ENCODE results near the gene UPP2. TPM values are rescaled to one million over a fixed set of nuclear protein-coding genes. Genes with fewer than 3 reads are reported as not detected.
A peak's percentile ranks its signal among the peaks of the same experiment; 100 is the strongest.

The UPP2 gene
- total RNA-seq, 1 experiment from 2014 or later: not detected

GRCh38 chr2:158144914-158145625 is 43.4 kb downstream of the UPP2 start:
- Histone ChIP-seq H3K27me3 (ENCODE audit: insufficient read depth, low read length) (no peaks in the 10 kb centered on the region), H4K8ac (replicated peaks; ENCODE audit: insufficient read length, low read depth, low read length) (no peak overlapping the region), H2BK5ac (ENCODE audit: insufficient read length, low read length) (no peak overlapping the region), H2AFZ (ENCODE audit: low read length) (no peak overlapping the region), H3K9ac (ENCODE audit: extremely low read depth, insufficient read length, low read length) (no peak overlapping the region), H3T11ph (ENCODE audit: low read length) (no peak overlapping the region), H3K4me1 (ENCODE audit: insufficient read depth, low read length) (no peaks in the 10 kb centered on the region), H3K18ac (ENCODE audit: insufficient read length, low read depth, low read length) (no peak overlapping the region), H2AK5ac (ENCODE audit: insufficient read length, low read length) (no peak overlapping the region), H3K14ac (ENCODE audit: insufficient read depth, low read length) (no peak overlapping the region), H2BK20ac (ENCODE audit: low read depth, low read length, poor library complexity, severe bottlenecking) (no peak overlapping the region), H3K4ac (ENCODE audit: low read depth, low read length) (no peak overlapping the region), H3K79me2 (ENCODE audit: insufficient read depth, low read length) (no peaks in the 10 kb centered on the region), H2BK15ac (ENCODE audit: low read depth, low read length) (no peak overlapping the region), H4K91ac (ENCODE audit: insufficient read length, low read depth, low read length) (no peak overlapping the region), H3K4me2 (ENCODE audit: insufficient read depth, insufficient read length, low read length) (no peak overlapping the region), H3K23ac (ENCODE audit: insufficient read length, low read depth, low read length) (no peak overlapping the region), H2BK120ac (ENCODE audit: low read depth, low read length, poor library complexity, severe bottlenecking) (no peak overlapping the region), H4K5ac (ENCODE audit: insufficient read length, low read depth, low read length) (no peak overlapping the region), H4K20me1 (ENCODE audit: control insufficient read depth, insufficient read depth, insufficient read length) (no peaks in the 10 kb centered on the region), H3K27ac (ENCODE audit: insufficient read length, low read depth, low read length) (no peak overlapping the region), H3K56ac (ENCODE audit: insufficient read length, low read depth, low read length) (no peak overlapping the region), H2BK12ac (ENCODE audit: insufficient read length, low read depth, low read length) (no peak overlapping the region), H3K23me2 (ENCODE audit: insufficient read length, low read depth, low read length, poor library complexity, severe bottlenecking) (no peaks in the 10 kb centered on the region), H3K9me3 (ENCODE audit: control insufficient read depth, low read depth, low read length) (no peaks in the 10 kb centered on the region), H3K79me1 (ENCODE audit: insufficient read depth, low read depth, low read length, poor library complexity, severe bottlenecking) (no peaks in the 10 kb centered on the region)
- H3K4me3 Mint-ChIP-seq: no peak overlapping the region
- TF ChIP-seq CTCF (conservative IDR thresholded peaks at IDR 0.05): no peak
- no peaks in the 10 kb centered on the region; a peak in 2 of 7 replicates for H3K36me3 Mint-ChIP-seq (ENCODE audit: insufficient read depth in 1 of 3, low read depth in 3 of 3)
- H3K27ac Mint-ChIP-seq: peak overlapping the region in 1 of 3 experiments; percentile 62; a peak in 1 of 7 replicates
- H3K4me1 Mint-ChIP-seq: peaks cover 9 to 11% of the 10 kb centered on the region in 2 experiments
- H3K27me3 Mint-ChIP-seq (ENCODE audit: low read depth): peaks cover 3% of the 10 kb centered on the region; the same call in 1 of the 2 replicates
- peaks cover 0 to 3% of the 10 kb centered on the region in 2 experiments; a peak in 2 of 5 replicates for H3K9me3 Mint-ChIP-seq
- peak; percentile 91 for DNase-seq
- WGBS (ENCODE audit: extremely low coverage, insufficient read length, low lambda C conversion rate): no CpG with 5 or more reads among the region's 13 CpGs
